Measurements from ENCODE around the gene FILIP1L. TPM values are rescaled to one million over a fixed set of nuclear protein-coding genes. Genes with fewer than 3 reads are reported as not detected.

The FILIP1L gene
- total and polyA plus RNA-seq, 2 of the 13 experiments (the other 11 are each of a cell fraction or from before 2014, with no cell fraction given): 8.1 to 187 TPM

DNA sequence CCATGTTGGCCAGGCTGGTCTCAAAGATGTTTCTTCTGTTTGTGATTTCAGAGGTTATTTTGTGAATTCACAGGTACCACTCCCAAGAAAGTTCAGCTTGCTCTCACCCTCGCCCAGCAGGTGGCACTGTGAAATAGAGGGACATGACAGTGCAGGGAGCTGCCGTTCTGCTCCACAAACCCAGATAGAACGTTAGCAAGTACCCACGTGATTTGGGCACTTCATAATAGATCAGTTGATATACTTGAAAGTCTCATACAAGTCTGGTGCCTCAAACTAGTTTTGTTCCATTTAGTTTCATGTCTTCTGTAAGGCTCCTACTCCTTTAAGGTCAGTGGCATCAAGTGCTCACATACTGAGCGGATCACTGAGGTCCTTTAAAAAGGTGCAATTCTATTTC, 45.5 kb downstream of the FILIP1L start (continued):
- TF ChIP-seq, protein P1, sequence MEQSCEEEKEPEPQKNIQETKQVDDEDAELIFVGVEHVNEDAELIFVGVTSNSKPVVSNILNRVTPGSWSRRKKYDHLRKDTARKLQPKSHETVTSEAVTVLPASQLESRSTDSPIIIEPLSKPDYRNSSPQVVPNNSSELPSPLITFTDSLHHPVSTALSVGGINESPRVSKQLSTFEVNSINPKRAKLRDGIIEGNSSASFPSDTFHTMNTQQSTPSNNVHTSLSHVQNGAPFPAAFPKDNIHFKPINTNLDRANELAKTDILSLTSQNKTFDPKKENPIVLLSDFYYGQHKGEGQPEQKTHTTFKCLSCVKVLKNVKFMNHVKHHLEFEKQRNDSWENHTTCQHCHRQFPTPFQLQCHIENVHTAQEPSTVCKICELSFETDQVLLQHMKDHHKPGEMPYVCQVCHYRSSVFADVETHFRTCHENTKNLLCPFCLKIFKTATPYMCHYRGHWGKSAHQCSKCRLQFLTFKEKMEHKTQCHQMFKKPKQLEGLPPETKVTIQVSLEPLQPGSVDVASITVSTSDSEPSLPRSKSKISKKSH (CRISPR knock-in tag; IDR thresholded peaks at IDR 0.05; ENCODE audit: borderline replicate concordance): no peak
- TF ChIP-seq, protein P2, sequence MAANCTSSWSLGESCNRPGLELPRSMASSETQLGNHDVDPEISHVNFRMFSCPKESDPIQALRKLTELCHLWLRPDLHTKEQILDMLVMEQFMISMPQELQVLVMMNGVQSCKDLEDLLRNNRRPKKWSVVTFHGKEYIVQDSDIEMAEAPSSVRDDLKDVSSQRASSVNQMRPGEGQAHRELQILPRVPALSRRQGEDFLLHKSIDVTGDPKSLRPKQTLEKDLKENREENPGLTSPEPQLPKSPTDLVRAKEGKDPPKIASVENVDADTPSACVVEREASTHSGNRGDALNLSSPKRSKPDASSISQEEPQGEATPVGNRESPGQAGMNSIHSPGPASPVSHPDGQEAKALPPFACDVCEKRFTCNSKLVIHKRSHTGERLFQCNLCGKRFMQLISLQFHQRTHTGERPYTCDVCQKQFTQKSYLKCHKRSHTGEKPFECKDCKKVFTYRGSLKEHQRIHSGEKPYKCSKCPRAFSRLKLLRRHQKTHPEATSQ (CRISPR knock-in tag; IDR thresholded peaks at IDR 0.05; ENCODE audit: borderline replicate concordance): peak; percentile 17; the same call in 1 of the 2 replicates
- TF ChIP-seq CHCHD3 (CRISPR knock-in tag; IDR thresholded peaks at IDR 0.05) (no peak), MAZ (IDR thresholded peaks at IDR 0.05; ENCODE audit: borderline replicate concordance, low read depth, low read length) (no peak), MAZ (CRISPR knock-in tag; IDR thresholded peaks at IDR 0.05; ENCODE audit: low read depth) (0 out of 2 replicates have a peak, but pooled peaks have one; percentile 45), NR2F6 (IDR thresholded peaks at IDR 0.05) (no peak), NR2F6 (CRISPR knock-in tag; IDR thresholded peaks at IDR 0.05) (peak; percentile 27; the same call in 1 of the 2 replicates), SSRP1 (CRISPR knock-in tag; IDR thresholded peaks at IDR 0.05) (peak; percentile 84; the same call in 1 of the 2 replicates), ARNTL (CRISPR knock-in tag; IDR thresholded peaks at IDR 0.05) (0 out of 2 replicates have a peak, but pooled peaks have one; percentile 33), HOXA7 (CRISPR knock-in tag; IDR thresholded peaks at IDR 0.05) (no peak), ZSCAN30 (CRISPR knock-in tag; IDR thresholded peaks at IDR 0.05) (no peak), ZBTB7A (CRISPR knock-in tag; IDR thresholded peaks at IDR 0.05) (no peak)
- TF ChIP-seq, protein P3, sequence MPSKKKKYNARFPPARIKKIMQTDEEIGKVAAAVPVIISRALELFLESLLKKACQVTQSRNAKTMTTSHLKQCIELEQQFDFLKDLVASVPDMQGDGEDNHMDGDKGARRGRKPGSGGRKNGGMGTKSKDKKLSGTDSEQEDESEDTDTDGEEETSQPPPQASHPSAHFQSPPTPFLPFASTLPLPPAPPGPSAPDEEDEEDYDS (CRISPR knock-in tag; IDR thresholded peaks at IDR 0.05): 0 out of 2 replicates have a peak, but pooled peaks have one; percentile 18
- TF ChIP-seq, protein P4, sequence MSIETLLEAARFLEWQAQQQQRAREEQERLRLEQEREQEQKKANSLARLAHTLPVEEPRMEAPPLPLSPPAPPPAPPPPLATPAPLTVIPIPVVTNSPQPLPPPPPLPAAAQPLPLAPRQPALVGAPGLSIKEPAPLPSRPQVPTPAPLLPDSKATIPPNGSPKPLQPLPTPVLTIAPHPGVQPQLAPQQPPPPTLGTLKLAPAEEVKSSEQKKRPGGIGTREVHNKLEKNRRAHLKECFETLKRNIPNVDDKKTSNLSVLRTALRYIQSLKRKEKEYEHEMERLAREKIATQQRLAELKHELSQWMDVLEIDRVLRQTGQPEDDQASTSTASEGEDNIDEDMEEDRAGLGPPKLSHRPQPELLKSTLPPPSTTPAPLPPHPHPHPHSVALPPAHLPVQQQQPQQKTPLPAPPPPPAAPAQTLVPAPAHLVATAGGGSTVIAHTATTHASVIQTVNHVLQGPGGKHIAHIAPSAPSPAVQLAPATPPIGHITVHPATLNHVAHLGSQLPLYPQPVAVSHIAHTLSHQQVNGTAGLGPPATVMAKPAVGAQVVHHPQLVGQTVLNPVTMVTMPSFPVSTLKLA (IDR thresholded peaks at IDR 0.05): no peak
- TF ChIP-seq, protein P5, sequence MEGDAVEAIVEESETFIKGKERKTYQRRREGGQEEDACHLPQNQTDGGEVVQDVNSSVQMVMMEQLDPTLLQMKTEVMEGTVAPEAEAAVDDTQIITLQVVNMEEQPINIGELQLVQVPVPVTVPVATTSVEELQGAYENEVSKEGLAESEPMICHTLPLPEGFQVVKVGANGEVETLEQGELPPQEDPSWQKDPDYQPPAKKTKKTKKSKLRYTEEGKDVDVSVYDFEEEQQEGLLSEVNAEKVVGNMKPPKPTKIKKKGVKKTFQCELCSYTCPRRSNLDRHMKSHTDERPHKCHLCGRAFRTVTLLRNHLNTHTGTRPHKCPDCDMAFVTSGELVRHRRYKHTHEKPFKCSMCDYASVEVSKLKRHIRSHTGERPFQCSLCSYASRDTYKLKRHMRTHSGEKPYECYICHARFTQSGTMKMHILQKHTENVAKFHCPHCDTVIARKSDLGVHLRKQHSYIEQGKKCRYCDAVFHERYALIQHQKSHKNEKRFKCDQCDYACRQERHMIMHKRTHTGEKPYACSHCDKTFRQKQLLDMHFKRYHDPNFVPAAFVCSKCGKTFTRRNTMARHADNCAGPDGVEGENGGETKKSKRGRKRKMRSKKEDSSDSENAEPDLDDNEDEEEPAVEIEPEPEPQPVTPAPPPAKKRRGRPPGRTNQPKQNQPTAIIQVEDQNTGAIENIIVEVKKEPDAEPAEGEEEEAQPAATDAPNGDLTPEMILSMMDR (CRISPR knock-in tag; IDR thresholded peaks at IDR 0.05): peak; percentile 92
- TF ChIP-seq, protein P6, sequence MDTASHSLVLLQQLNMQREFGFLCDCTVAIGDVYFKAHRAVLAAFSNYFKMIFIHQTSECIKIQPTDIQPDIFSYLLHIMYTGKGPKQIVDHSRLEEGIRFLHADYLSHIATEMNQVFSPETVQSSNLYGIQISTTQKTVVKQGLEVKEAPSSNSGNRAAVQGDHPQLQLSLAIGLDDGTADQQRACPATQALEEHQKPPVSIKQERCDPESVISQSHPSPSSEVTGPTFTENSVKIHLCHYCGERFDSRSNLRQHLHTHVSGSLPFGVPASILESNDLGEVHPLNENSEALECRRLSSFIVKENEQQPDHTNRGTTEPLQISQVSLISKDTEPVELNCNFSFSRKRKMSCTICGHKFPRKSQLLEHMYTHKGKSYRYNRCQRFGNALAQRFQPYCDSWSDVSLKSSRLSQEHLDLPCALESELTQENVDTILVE (CRISPR knock-in tag; IDR thresholded peaks at IDR 0.05): peak; percentile 28; the same call in 1 of the 2 replicates
- TF ChIP-seq, protein P7, sequence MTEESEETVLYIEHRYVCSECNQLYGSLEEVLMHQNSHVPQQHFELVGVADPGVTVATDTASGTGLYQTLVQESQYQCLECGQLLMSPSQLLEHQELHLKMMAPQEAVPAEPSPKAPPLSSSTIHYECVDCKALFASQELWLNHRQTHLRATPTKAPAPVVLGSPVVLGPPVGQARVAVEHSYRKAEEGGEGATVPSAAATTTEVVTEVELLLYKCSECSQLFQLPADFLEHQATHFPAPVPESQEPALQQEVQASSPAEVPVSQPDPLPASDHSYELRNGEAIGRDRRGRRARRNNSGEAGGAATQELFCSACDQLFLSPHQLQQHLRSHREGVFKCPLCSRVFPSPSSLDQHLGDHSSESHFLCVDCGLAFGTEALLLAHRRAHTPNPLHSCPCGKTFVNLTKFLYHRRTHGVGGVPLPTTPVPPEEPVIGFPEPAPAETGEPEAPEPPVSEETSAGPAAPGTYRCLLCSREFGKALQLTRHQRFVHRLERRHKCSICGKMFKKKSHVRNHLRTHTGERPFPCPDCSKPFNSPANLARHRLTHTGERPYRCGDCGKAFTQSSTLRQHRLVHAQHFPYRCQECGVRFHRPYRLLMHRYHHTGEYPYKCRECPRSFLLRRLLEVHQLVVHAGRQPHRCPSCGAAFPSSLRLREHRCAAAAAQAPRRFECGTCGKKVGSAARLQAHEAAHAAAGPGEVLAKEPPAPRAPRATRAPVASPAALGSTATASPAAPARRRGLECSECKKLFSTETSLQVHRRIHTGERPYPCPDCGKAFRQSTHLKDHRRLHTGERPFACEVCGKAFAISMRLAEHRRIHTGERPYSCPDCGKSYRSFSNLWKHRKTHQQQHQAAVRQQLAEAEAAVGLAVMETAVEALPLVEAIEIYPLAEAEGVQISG (CRISPR knock-in tag; IDR thresholded peaks at IDR 0.05): peak; percentile 83
- TF ChIP-seq, protein P8, sequence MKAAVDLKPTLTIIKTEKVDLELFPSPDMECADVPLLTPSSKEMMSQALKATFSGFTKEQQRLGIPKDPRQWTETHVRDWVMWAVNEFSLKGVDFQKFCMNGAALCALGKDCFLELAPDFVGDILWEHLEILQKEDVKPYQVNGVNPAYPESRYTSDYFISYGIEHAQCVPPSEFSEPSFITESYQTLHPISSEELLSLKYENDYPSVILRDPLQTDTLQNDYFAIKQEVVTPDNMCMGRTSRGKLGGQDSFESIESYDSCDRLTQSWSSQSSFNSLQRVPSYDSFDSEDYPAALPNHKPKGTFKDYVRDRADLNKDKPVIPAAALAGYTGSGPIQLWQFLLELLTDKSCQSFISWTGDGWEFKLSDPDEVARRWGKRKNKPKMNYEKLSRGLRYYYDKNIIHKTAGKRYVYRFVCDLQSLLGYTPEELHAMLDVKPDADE (CRISPR knock-in tag; IDR thresholded peaks at IDR 0.05): no peak

Data from HepG2 (cell line).